Esophagus squamous epithelium (tissue), 4 donors: ENCODE results near the gene JPH3.

Experiments used
- CTCF ChIP-seq, 6 experiments: fragments of 450-650 bp in 4 of 6; fragments of 200-600 bp in 2 of 6; sonication (generic) in 2 of 6; IDR thresholded peaks; one replicate each; pipeline ENCODE4 v1.5.1; 2016 to 2019; ENCODE audit warnings: antibody characterized with exemption in 6 of 6, mild to moderate bottlenecking in 4 of 6, moderate library complexity in 4 of 6
- POLR2A ChIP-seq, 4 donors: fragments of 450-650 bp; IDR thresholded peaks; one replicate each; pipeline ENCODE4 v1.6.1; 2017; ENCODE audit warnings: antibody characterized with exemption in 4 of 4, mild to moderate bottlenecking in 4 of 4, moderate library complexity in 3 of 4

- TF ChIP-seq CTCF (IDR thresholded peaks at IDR 0.05) (no peak), POLR2A (IDR thresholded peaks at IDR 0.05) (no peak)
Observed at GRCh38 chr16:87740441-87740840, 138.1 kb downstream of the JPH3 start.
